Mesenchymal stem cell (in vitro differentiated cells and primary cell): Measurements from ENCODE around the gene FBXW9.

Experiments
- DNase-seq: peaks from one replicate; pipeline ENCODE4 v3.0.0-alpha.2; 2013
- H2AFZ ChIP-seq: one replicate; pipeline ENCODE4 v1.6.1; 2013; ENCODE audit warnings: low read depth, mild to moderate bottlenecking, control low read depth, inconsistent platforms, low read length, moderate library complexity
- H2AK5ac ChIP-seq: 2 replicates; pipeline ENCODE4 v1.6.1; 2013; ENCODE audit warnings: low read length, moderate library complexity, mild to moderate bottlenecking, inconsistent platforms; ENCODE audit not compliant: severe bottlenecking
- H2BK120ac ChIP-seq: one replicate; pipeline ENCODE4 v1.6.1; 2013; ENCODE audit warnings: low read depth, mild to moderate bottlenecking, inconsistent platforms, low read length, moderate library complexity
- H2BK12ac ChIP-seq, 2 experiments: one replicate each; pipeline ENCODE4 v1.6.1; 2013; ENCODE audit warnings: inconsistent platforms in 2 of 2, low read length in 2 of 2, mild to moderate bottlenecking in 2 of 2, moderate library complexity in 2 of 2, control low read depth in 1 of 2
- H2BK15ac ChIP-seq: one replicate; pipeline ENCODE4 v1.6.1; 2013; ENCODE audit warnings: mild to moderate bottlenecking, low read depth, inconsistent platforms; ENCODE audit not compliant: poor library complexity, severe bottlenecking
- H2BK5ac ChIP-seq: 2 replicates; pipeline ENCODE4 v1.6.1; 2013; ENCODE audit warnings: low read depth, mild to moderate bottlenecking, low read length, control low read depth, inconsistent platforms; ENCODE audit not compliant: poor library complexity, severe bottlenecking
- H3K14ac ChIP-seq, 2 experiments: one replicate each; pipeline ENCODE4 v1.6.1; 2013; ENCODE audit warnings: inconsistent platforms in 2 of 2, low read length in 2 of 2, control low read depth in 1 of 2, mild to moderate bottlenecking in 1 of 2, moderate library complexity in 1 of 2
- H3K18ac ChIP-seq, 2 experiments: one replicate each; pipeline ENCODE4 v1.6.1; 2013; ENCODE audit warnings: inconsistent platforms in 2 of 2, low read length in 2 of 2, control low read depth in 1 of 2, low read depth in 1 of 2, mild to moderate bottlenecking in 1 of 2
- H3K23ac ChIP-seq, 2 experiments: one replicate each; pipeline ENCODE4 v1.6.1; 2013; ENCODE audit warnings: inconsistent platforms in 2 of 2, low read length in 2 of 2, mild to moderate bottlenecking in 2 of 2, moderate library complexity in 2 of 2, control low read depth in 1 of 2
- H3K27ac ChIP-seq: 2 replicates; pipeline ENCODE4 v1.5.1; 2013; ENCODE audit warnings: mild to moderate bottlenecking, moderate library complexity, low read length, control low read depth, inconsistent platforms; ENCODE audit not compliant: poor library complexity, severe bottlenecking
- H3K27me3 ChIP-seq, 2 experiments: 2 replicates each; pipeline versions ENCODE4 v1.6.1 to v1.7.0; 2013; ENCODE audit warnings: low read length in 2 of 2, mild to moderate bottlenecking in 2 of 2, moderate library complexity in 2 of 2, control low read depth in 1 of 2, inconsistent platforms in 1 of 2; ENCODE audit not compliant: control insufficient read depth in 1 of 2, insufficient read depth in 1 of 2
- H3K36me3 ChIP-seq, 2 experiments: 2 replicates each; pipeline versions ENCODE4 v1.6.1 to v1.7.0; 2013; ENCODE audit warnings: low read length in 2 of 2, control low read depth in 1 of 2, inconsistent platforms in 1 of 2, low read depth in 1 of 2, mild to moderate bottlenecking in 1 of 2; ENCODE audit not compliant: insufficient read depth in 2 of 2, control insufficient read depth in 1 of 2
- H3K4ac ChIP-seq, 2 experiments: one replicate each; pipeline ENCODE4 v1.6.1; 2013; ENCODE audit warnings: inconsistent platforms in 2 of 2, low read length in 2 of 2, mild to moderate bottlenecking in 2 of 2, moderate library complexity in 2 of 2, control low read depth in 1 of 2, low read depth in 1 of 2
- H3K4me1 ChIP-seq: 2 replicates; pipeline ENCODE4 v1.6.1; 2013; ENCODE audit warnings: low read depth, low read length, control low read depth; ENCODE audit not compliant: control insufficient read depth, insufficient read depth
- H3K4me2 ChIP-seq: 2 replicates; pipeline ENCODE4 v1.6.1; 2013; ENCODE audit warnings: low read length, mild to moderate bottlenecking, inconsistent platforms; ENCODE audit not compliant: poor library complexity, severe bottlenecking
- H3K4me3 ChIP-seq, 2 experiments: 2 replicates each; pipeline versions ENCODE4 v1.5.1 to v1.7.0; 2013; ENCODE audit warnings: low read length in 2 of 2, mild to moderate bottlenecking in 2 of 2, control low read depth in 1 of 2, low read depth in 1 of 2; ENCODE audit not compliant: insufficient read depth in 1 of 2
- H3K79me1 ChIP-seq: replicated peaks from 2 replicates; pipeline ENCODE4 v1.6.1; 2013; ENCODE audit warnings: mild to moderate bottlenecking, control low read depth, low read length, inconsistent platforms; ENCODE audit not compliant: poor library complexity, severe bottlenecking
- H3K9ac ChIP-seq: 2 replicates; pipeline ENCODE4 v1.7.0; 2013; ENCODE audit warnings: mild to moderate bottlenecking, low read length, moderate library complexity
- H3K9me3 ChIP-seq: 2 replicates; pipeline ENCODE4 v1.7.0; 2013; ENCODE audit warnings: mild to moderate bottlenecking, low read length; ENCODE audit not compliant: control insufficient read depth
- H4K8ac ChIP-seq: one replicate; pipeline ENCODE4 v1.6.1; 2013; ENCODE audit warnings: inconsistent platforms, mild to moderate bottlenecking, low read length, moderate library complexity
- H4K91ac ChIP-seq: one replicate; pipeline ENCODE4 v1.6.1; 2013; ENCODE audit warnings: mild to moderate bottlenecking, low read length, inconsistent platforms
- WGBS: methylation state at CpG from one replicate; pipeline ENCODE4 v1.1.7; 2013; ENCODE audit warnings: mixed read lengths; 5-methylcytosine and 5-hydroxymethylcytosine counted together
- small RNA-seq: library from polyadenylated mRNA; stranded (forward); fragments of <200 nt; extraction: miRNeasy Mini kit (QIAGEN cat#:217004); gene quantifications from one replicate; pipeline ENCODE3, GENCODE V24; 2013; ENCODE audit warnings: low read depth

FBXW9 gene

DNA sequence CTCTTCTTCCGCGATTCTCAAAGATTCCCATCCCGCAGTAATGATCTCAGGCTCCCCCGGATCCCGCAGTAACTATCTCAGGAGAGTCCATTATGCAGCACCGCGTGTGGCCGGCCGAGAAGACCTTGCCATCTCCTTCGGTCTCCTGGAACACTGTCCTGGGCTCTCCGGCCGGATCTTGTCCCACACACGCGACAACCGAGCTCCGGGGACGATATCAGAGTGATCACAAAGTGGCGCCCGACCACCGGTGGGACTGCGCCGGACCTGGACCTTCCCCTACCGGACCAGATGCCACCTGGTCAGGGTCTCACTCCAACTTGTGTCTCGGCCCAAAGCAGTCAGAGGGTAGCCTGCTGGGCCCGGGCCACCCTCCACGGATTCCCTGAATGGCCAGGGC is 53.9 kb downstream of the FBXW9 start:
- WGBS: 96% methylated on average over 26 of the region's 26 CpGs
- no peak overlapping the region for H2AK5ac ChIP-seq
- H2AFZ ChIP-seq: no peak overlapping the region
- peak overlapping the region in 1 of 2 experiments; percentile 8 for H3K4me3 ChIP-seq
- H3K4ac ChIP-seq: no peak overlapping the region
- H4K91ac ChIP-seq: no peak overlapping the region
- H3K27me3 ChIP-seq: no peaks in the 10 kb centered on the region
- H3K36me3 ChIP-seq: peaks cover 0 to 9% of the 10 kb centered on the region in 2 experiments
- no peak overlapping the region for H4K8ac ChIP-seq
- no peak overlapping the region for H3K18ac ChIP-seq
- no peak overlapping the region for H2BK15ac ChIP-seq
- H2BK120ac ChIP-seq: no peak overlapping the region
- no peak for DNase-seq
- H3K27ac ChIP-seq: no peak overlapping the region
- H3K9me3 ChIP-seq: no peaks in the 10 kb centered on the region
- H3K9ac ChIP-seq: no peak overlapping the region
- H3K79me1 ChIP-seq: no peaks in the 10 kb centered on the region
- H2BK5ac ChIP-seq: no peak overlapping the region
- no peak overlapping the region for H2BK12ac ChIP-seq
- no peak overlapping the region for H3K23ac ChIP-seq
- no peak overlapping the region for H3K14ac ChIP-seq
- H3K4me2 ChIP-seq: no peak overlapping the region
- H3K4me1 ChIP-seq: peaks cover 6% of the 10 kb centered on the region

DNA sequence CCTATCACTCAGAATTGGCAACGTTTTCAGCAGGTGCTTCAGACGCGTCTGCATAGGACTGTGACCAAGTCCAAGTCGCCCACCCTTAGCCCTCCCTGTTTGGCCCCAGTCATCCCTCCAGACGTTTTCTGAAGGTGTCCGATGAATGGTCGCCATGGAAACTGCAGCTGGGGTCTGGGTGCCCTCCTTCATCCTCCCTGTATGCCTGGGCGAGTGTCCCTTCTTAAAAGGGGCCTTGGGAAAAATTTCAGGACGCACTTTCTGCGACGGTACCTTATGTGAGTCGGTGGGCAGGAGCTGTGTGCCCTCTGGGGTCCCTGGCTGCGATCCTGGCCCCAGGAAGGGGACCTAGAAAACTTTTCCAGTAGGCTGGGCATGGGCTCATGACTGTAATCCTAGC is 55.0 kb downstream of the FBXW9 start:
- Histone ChIP-seq H3K4ac (no peak overlapping the region), H2BK120ac (no peak overlapping the region), H2BK5ac (no peak overlapping the region), H3K4me3 (no peak overlapping the region), H2AFZ (no peak overlapping the region), H4K8ac (no peak overlapping the region), H3K36me3 (peaks cover 0 to 1% of the 10 kb centered on the region in 2 experiments), H3K9ac (no peak overlapping the region), H3K14ac (no peak overlapping the region), H3K9me3 (no peaks in the 10 kb centered on the region), H3K27me3 (no peaks in the 10 kb centered on the region), H2AK5ac (no peak overlapping the region), H3K27ac (no peak overlapping the region), H3K4me1 (peaks cover 6% of the 10 kb centered on the region), H3K79me1 (no peaks in the 10 kb centered on the region), H2BK15ac (no peak overlapping the region), H4K91ac (no peak overlapping the region), H3K4me2 (no peak overlapping the region), H2BK12ac (no peak overlapping the region), H3K23ac (no peak overlapping the region), H3K18ac (no peak overlapping the region)
- WGBS: 85% methylated on average over 13 of the region's 13 CpGs
- DNase-seq: no peak

DNA sequence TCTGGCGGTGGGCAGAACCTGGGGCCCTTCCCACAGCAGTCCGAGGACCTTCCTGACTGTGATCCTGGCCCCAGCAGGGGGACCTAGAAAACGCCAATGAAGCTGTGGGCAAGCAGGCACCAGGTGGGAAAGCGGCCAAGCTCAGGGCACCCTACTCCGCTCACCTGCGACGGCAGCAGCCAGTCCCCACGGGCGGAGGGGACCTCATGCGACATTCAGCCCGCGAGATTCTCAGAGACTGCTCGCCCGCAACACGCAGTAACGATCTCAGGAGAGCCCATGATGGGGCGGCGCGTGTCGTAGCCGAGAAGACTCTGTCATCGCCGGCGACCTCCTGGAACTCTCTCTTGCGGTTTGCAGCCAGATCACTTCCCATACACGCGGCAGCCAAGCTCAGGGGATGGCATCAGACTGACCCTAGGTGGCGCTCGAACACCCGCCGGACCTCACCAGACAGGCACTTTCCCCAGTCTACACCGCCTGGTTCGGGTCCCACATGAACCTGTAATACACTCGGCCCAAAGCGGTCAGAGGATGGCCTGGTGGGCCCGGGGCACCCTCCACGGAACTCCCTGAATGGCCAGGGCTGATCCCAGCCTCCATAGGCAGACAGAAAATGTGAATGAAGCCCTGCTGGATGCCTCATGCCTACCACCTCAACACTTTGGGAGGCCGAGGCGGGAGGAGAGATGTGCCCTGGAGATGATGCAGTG is 56.4 kb downstream of the FBXW9 start:
- H4K91ac ChIP-seq: peak overlapping the region; percentile 52
- H3K9me3 ChIP-seq: no peaks in the 10 kb centered on the region
- H2BK5ac ChIP-seq: no peak overlapping the region
- no peak overlapping the region for H2BK12ac ChIP-seq
- no peak overlapping the region for H3K23ac ChIP-seq
- H3K9ac ChIP-seq: peak overlapping the region; percentile 74
- peaks cover 6% of the 10 kb centered on the region for H3K4me1 ChIP-seq
- H3K36me3 ChIP-seq: no peaks in the 10 kb centered on the region
- H2BK15ac ChIP-seq: no peak overlapping the region
- no peak overlapping the region for H3K18ac ChIP-seq
- 19% methylated on average over 39 of the region's 39 CpGs for WGBS
- no peaks in the 10 kb centered on the region for H3K79me1 ChIP-seq
- H2BK120ac ChIP-seq: no peak overlapping the region
- no peaks in the 10 kb centered on the region for H3K27me3 ChIP-seq
- H3K4me2 ChIP-seq: peak overlapping the region; percentile 20
- no peak overlapping the region for H3K27ac ChIP-seq
- H3K4me3 ChIP-seq: peak overlapping the region in 1 of 2 experiments; percentile 66
- peak; percentile 84 for DNase-seq
- peak overlapping the region in 1 of 2 experiments; percentile 35 for H3K14ac ChIP-seq
- H2AK5ac ChIP-seq: no peak overlapping the region
- H4K8ac ChIP-seq: peak overlapping the region; percentile 66
- H3K4ac ChIP-seq: no peak overlapping the region
- H2AFZ ChIP-seq: no peak overlapping the region

Small RNAs within 50 kb of the gene (small RNA-seq; reads per million reads assigned to genes)
- gene SNORD41: 9.5 reads per million, percentile 77 among the genes with 10 or more reads in this experiment
